Umbilical cord (tissue), 2 donors: Measurements from ENCODE around the gene GALNT2. TPM values are rescaled to one million over a fixed set of nuclear protein-coding genes. Genes with fewer than 3 reads are reported as not detected.
A peak's percentile ranks its signal among the peaks of the same experiment; 100 is the strongest.

Experiments
- DNase-seq: peaks from one replicate; pipeline ENCODE4 v3.0.0-alpha.2; 2015; ENCODE audit warnings: low spot score
- total RNA-seq: library from RNA; depleted of rRNA; stranded (reverse); fragments of >200 nt; gene quantifications from one replicate; pipeline ENCODE4 v1.2.3, GENCODE V29; 2014; ENCODE audit warnings: low replicate concordance; ENCODE audit not compliant: insufficient read depth

The GALNT2 gene
- total RNA-seq, 1 donor from 2014 or later: 66.0 TPM

GRCh38 chr1:230145953-230146476, 79.0 kb downstream of the GALNT2 start:
- DNase-seq: no peak

- no peak for DNase-seq
Observed at GRCh38 chr1:230146709-230147108, 79.7 kb downstream of the GALNT2 start.

- no peak for DNase-seq
Observed at GRCh38 chr1:230147253-230148125, 80.5 kb downstream of the GALNT2 start.

GRCh38 chr1:230148126-230148652, 81.2 kb downstream of the GALNT2 start:
- DNase-seq: no peak

- DNase-seq: no peak
Observed at GRCh38 chr1:230148768-230149469, 81.9 kb downstream of the GALNT2 start.

GRCh38 chr1:230149751-230150584, 82.9 kb downstream of the GALNT2 start:
- DNase-seq: peak; percentile 37

- no peak for DNase-seq
Observed at GRCh38 chr1:230150615-230151014, 83.6 kb downstream of the GALNT2 start.

GRCh38 chr1:230151924-230152468, 85.0 kb downstream of the GALNT2 start:
- no peak for DNase-seq

GRCh38 chr1:230152999-230153398, 86.0 kb downstream of the GALNT2 start:
- peak; percentile 26 for DNase-seq

- peak; percentile 54 for DNase-seq
Observed at GRCh38 chr1:230153641-230154296, 86.7 kb downstream of the GALNT2 start.

GRCh38 chr1:230155021-230155420, 88.0 kb downstream of the GALNT2 start:
- no peak for DNase-seq

- DNase-seq: no peak
Observed at GRCh38 chr1:230156068-230156467, 89.0 kb downstream of the GALNT2 start.

GRCh38 chr1:230156536-230156935, 89.5 kb downstream of the GALNT2 start:
- DNase-seq: no peak

GRCh38 chr1:230157420-230158390, 90.7 kb downstream of the GALNT2 start:
- peak; percentile 86 for DNase-seq

GRCh38 chr1:230158415-230159291, 91.6 kb downstream of the GALNT2 start:
- no peak for DNase-seq

- DNase-seq: no peak
Observed at GRCh38 chr1:230159580-230159979, 92.5 kb downstream of the GALNT2 start.

GRCh38 chr1:230160957-230161771, 94.1 kb downstream of the GALNT2 start:
- DNase-seq: no peak
